G401 (cell line): Measurements from ENCODE around the gene NCOA1. TPM values are rescaled to one million over a fixed set of nuclear protein-coding genes. Genes with fewer than 3 reads are reported as not detected.
"Not testable (repeated sequence)": the region's sequence is repeated elsewhere in the genome, so short reads cannot be mapped to it uniquely, and the experiment has no call there.

Experiments used
- DNase-seq: peaks from one replicate; pipeline ENCODE4 v3.0.0-alpha.2; 2015; ENCODE audit warnings: low spot score
- in situ Hi-C: cut with HindIII; loops from 2 replicates; pipeline ENCODE4 v1.10.0; 2016; ENCODE audit warnings: low sequenced_read_pairs, mixed read lengths
- total RNA-seq: library from RNA; depleted of rRNA; stranded (reverse); fragments of >200 nt; shearing (Covaris generic); gene quantifications from 2 replicates; pipeline ENCODE4 v1.2.3, GENCODE V29; 2014

Gene NCOA1
- total RNA-seq, 1 experiment from 2014 or later: 8.9 TPM

- DNase-seq: no peak
- in situ Hi-C loops: no loop called here
Measured at GRCh38 chr2:24788816-24789215, 297.8 kb downstream of the NCOA1 start.

- in situ Hi-C loops: no loop called here
- no peak for DNase-seq
Measured at GRCh38 chr2:24791452-24791851, 300.4 kb downstream of the NCOA1 start.

GRCh38 chr2:24792542-24792873 lies 301.5 kb downstream of the NCOA1 start:
- DNase-seq: no peak
- in situ Hi-C loops: no loop called here

- in situ Hi-C loops: no loop called here
- peak; percentile 97 for DNase-seq
Measured at GRCh38 chr2:24792874-24793760, 302.1 kb downstream of the NCOA1 start, which contains the start of the genes CENPO and PTRHD1. TSS of gene CENPO (plus strand) at chr2:24793425. CDS start at chr2:24793920, 495 bp downstream. TSS of gene PTRHD1 (minus strand) at chr2:24793391. CDS start at chr2:24793377, 14 bp downstream.

GRCh38 chr2:24793761-24794435 lies 302.8 kb downstream of the NCOA1 start:
- no peak for DNase-seq
- in situ Hi-C loops: no loop called here

GRCh38 chr2:24797644-24798043 lies 306.6 kb downstream of the NCOA1 start:
- in situ Hi-C loops: no loop called here
- no peak for DNase-seq

GRCh38 chr2:24800487-24800886 lies 309.4 kb downstream of the NCOA1 start:
- DNase-seq, in situ Hi-C loops: not testable (repeated sequence)

- DNase-seq, in situ Hi-C loops: not testable (repeated sequence)
Measured at GRCh38 chr2:24805811-24806660, 315.0 kb downstream of the NCOA1 start.

GRCh38 chr2:24806661-24807036 lies 315.6 kb downstream of the NCOA1 start:
- no peak for DNase-seq
- in situ Hi-C loops: no loop called here

GRCh38 chr2:24809316-24810007 lies 318.4 kb downstream of the NCOA1 start:
- no peak for DNase-seq
- in situ Hi-C loops: no loop called here

GRCh38 chr2:24813691-24814137 lies 322.7 kb downstream of the NCOA1 start:
- in situ Hi-C loops: no loop called here
- no peak for DNase-seq

GRCh38 chr2:24814516-24814915 lies 323.5 kb downstream of the NCOA1 start:
- in situ Hi-C loops: no loop called here
- DNase-seq: no peak

GRCh38 chr2:24815171-24815570 lies 324.1 kb downstream of the NCOA1 start:
- no peak for DNase-seq
- in situ Hi-C loops: no loop called here

GRCh38 chr2:24816404-24816803 lies 325.4 kb downstream of the NCOA1 start:
- DNase-seq: no peak
- in situ Hi-C loops: no loop called here

GRCh38 chr2:24816884-24817283 lies 325.8 kb downstream of the NCOA1 start:
- no peak for DNase-seq

GRCh38 chr2:24818721-24819167 lies 327.7 kb downstream of the NCOA1 start:
- in situ Hi-C loops: no loop called here

More at GRCh38 chr2:24816884-24817283, 325.8 kb downstream of the NCOA1 start:
- in situ Hi-C loops: no loop called here

GRCh38 chr2:24819442-24820174 lies 328.6 kb downstream of the NCOA1 start:
- DNase-seq: no peak
- in situ Hi-C loops: no loop called here

More at GRCh38 chr2:24818721-24819167, 327.7 kb downstream of the NCOA1 start:
- DNase-seq: no peak

- in situ Hi-C loops: no loop called here
- DNase-seq: no peak
Measured at GRCh38 chr2:24820175-24820513, 329.1 kb downstream of the NCOA1 start.
